K562 (cell line): ENCODE measurements around the gene SLC44A1. TPM values are rescaled to one million over a fixed set of nuclear protein-coding genes. Genes with fewer than 3 reads are reported as not detected.
A peak's percentile ranks its signal among the peaks of the same experiment; 100 is the strongest.

Experiments
- ATAC-seq: fragments of 200-7000 bp; cut with Tn5 transposase; 3 replicates; pipeline ENCODE4 v1.9.1; 2020; ENCODE audit warnings: moderate library complexity
- BruUV-seq: library from RNA; stranded (reverse); fragments of 400-500 nt; replicated peaks from 2 replicates; lab custom pipeline; 2021; lab: Mats Ljungman, UMichigan
- CTCF ChIA-PET: fragments of 300-600 bp; formaldehyde crosslinking; extraction: SDS; loops from one replicate; lab custom pipeline; 2021; ENCODE audit warnings: low intra/inter-chr PET ratio; lab: Yijun Ruan, JAX
- POLR2A ChIA-PET: fragments of 300-600, 350-650 bp; sonication (Branson Sonifier 250); formaldehyde crosslinking; extraction: SDS; loops from one replicate; lab custom pipeline; 2021; ENCODE audit warnings: antibody characterized with exemption, inconsistent platforms; lab: Yijun Ruan, JAX
- DNase-seq, 4 experiments: peaks; one replicate each; pipeline versions ENCODE4 v3.0.0 to v3.0.0-alpha.2; 2011 to 2018; ENCODE audit warnings: low spot score in 3 of 4, mixed read lengths in 3 of 4; ENCODE audit errors: extremely low read depth in 1 of 4
- FAIRE-seq: peaks from 2 replicates; lab custom pipeline; 2011; peaks lifted over from hg19 to GRCh38; lab: Jason Lieb, UNC
- H2AFZ ChIP-seq: 2 replicates; pipeline ENCODE4 v1.6.0; 2011; ENCODE audit warnings: low read depth, low read length, control low read depth, inconsistent platforms
- H3K27ac ChIP-seq: fragments of 200-600 bp; 3 replicates; pipeline ENCODE4 v1.8.0; 2011; ENCODE audit warnings: low read depth, mild to moderate bottlenecking, control low read depth, inconsistent platforms, low read length, moderate library complexity, mixed read lengths; ENCODE audit errors: extremely low read depth
- H3K27me3 ChIP-seq, 2 experiments: fragments of 300-600 bp in 1 of 2; 2 replicates in 1 of 2; 3 replicates in 1 of 2; pipeline versions ENCODE4 v1.6.0 to v1.8.0; 2011; ENCODE audit warnings: inconsistent platforms in 2 of 2, low read length in 2 of 2, mild to moderate bottlenecking in 1 of 2, mixed read lengths in 1 of 2, moderate library complexity in 1 of 2; ENCODE audit not compliant: control insufficient read depth in 2 of 2, insufficient read depth in 2 of 2
- H3K36me3 ChIP-seq: fragments of 300-600 bp; 3 replicates; pipeline ENCODE4 v1.8.0; 2011; ENCODE audit warnings: mild to moderate bottlenecking, low read length, inconsistent platforms; ENCODE audit not compliant: control insufficient read depth, insufficient read depth
- H3K4me1 ChIP-seq, 2 experiments: fragments of 200-600 bp in 1 of 2; replicated peaks in 1 of 2; 2 replicates in 1 of 2; 3 replicates in 1 of 2; pipeline versions ENCODE4 v1.5.1 to v1.8.0; 2011; ENCODE audit warnings: inconsistent platforms in 2 of 2, low read length in 2 of 2, mild to moderate bottlenecking in 1 of 2, mixed read lengths in 1 of 2, moderate library complexity in 1 of 2; ENCODE audit not compliant: control insufficient read depth in 2 of 2, insufficient read depth in 2 of 2
- H3K4me2 ChIP-seq: 2 replicates; pipeline ENCODE4 v1.6.1; 2011; ENCODE audit warnings: low read length, control low read depth, inconsistent platforms, mixed read lengths; ENCODE audit not compliant: insufficient read depth
- H3K4me3 ChIP-seq: fragments of 200-600 bp; sonication (generic), shearing (Covaris generic); 2 replicates; pipeline ENCODE4 v1.5.1; 2016; ENCODE audit warnings: control low read depth, inconsistent platforms
- H3K79me2 ChIP-seq: fragments of 200-600 bp; 3 replicates; pipeline ENCODE4 v1.8.0; 2011; ENCODE audit warnings: low read length, inconsistent platforms; ENCODE audit not compliant: control insufficient read depth, insufficient read depth
- H3K9ac ChIP-seq, 2 experiments: 2 replicates each; pipeline versions ENCODE4 v1.6.0 to v1.6.1; 2011; ENCODE audit warnings: low read depth in 2 of 2, low read length in 2 of 2, control low read depth in 1 of 2, inconsistent platforms in 1 of 2, mild to moderate bottlenecking in 1 of 2, mixed read lengths in 1 of 2; ENCODE audit not compliant: insufficient read depth in 1 of 2
- H3K9me1 ChIP-seq: one replicate; pipeline ENCODE4 v1.6.0; 2011; ENCODE audit warnings: inconsistent platforms, mild to moderate bottlenecking, low read length, moderate library complexity; ENCODE audit not compliant: control insufficient read depth, insufficient read depth
- H3K9me3 ChIP-seq: replicated peaks from 2 replicates; pipeline ENCODE4 v1.5.1; 2011; ENCODE audit warnings: low read depth, low read length, inconsistent platforms; ENCODE audit not compliant: control insufficient read depth, insufficient read depth
- H4K20me1 ChIP-seq: replicated peaks from 2 replicates; pipeline ENCODE4 v1.6.1; 2011; ENCODE audit warnings: low read length, inconsistent platforms, mixed read lengths; ENCODE audit not compliant: control insufficient read depth, insufficient read depth
- CEBPG ChIP-seq, 3 experiments: fragments of 200-800 bp in 1 of 3; sonication (Bioruptor generic) in 1 of 3; sonication (generic) in 1 of 3; formaldehyde crosslinking in 1 of 3; IDR thresholded peaks in 2 of 3; conservative IDR thresholded peaks in 1 of 3; 2 replicates each; pipeline versions ENCODE4 v1.6.1 to v1.8.0; 2016 to 2022; ENCODE audit warnings: missing compliant biosample characterization in 2 of 3, missing genetic modification characterization in 2 of 3, mild to moderate bottlenecking in 1 of 3, missing genetic modification reagents in 1 of 3
- HOMEZ ChIP-seq: fragments of 250-450 bp; sonication (Bioruptor Pico); IDR thresholded peaks from 2 replicates; pipeline ENCODE4 v1.4.0; 2020; ENCODE audit warnings: mild to moderate bottlenecking, moderate library complexity
- MAZ ChIP-seq, 2 experiments: fragments of 450-650 bp in 1 of 2; sonication (generic) in 1 of 2; formaldehyde crosslinking; IDR thresholded peaks in 1 of 2; conservative IDR thresholded peaks in 1 of 2; 2 replicates each; pipeline versions ENCODE4 v1.4.0 to v1.5.0; 2020; ENCODE audit warnings: mild to moderate bottlenecking in 1 of 2, missing genetic modification reagents in 1 of 2
- MCM7 ChIP-seq, 2 experiments: fragments of 450-650 bp; IDR thresholded peaks; 2 replicates each; pipeline ENCODE4 v1.6.1; 2016 to 2018
- ZNF780A ChIP-seq: fragments of 250-450 bp; sonication (Bioruptor Pico); IDR thresholded peaks from 2 replicates; pipeline ENCODE4 v1.5.0; 2021; ENCODE audit warnings: mild to moderate bottlenecking
- WGBS: fragments of 100-300 bp; shearing (Covaris generic); methylation state at CpG from one replicate; pipeline ENCODE4 v1.1.6; 2016; ENCODE audit warnings: low coverage, mixed read lengths; ENCODE audit not compliant: insufficient coverage; ENCODE audit errors: missing lambda C conversion rate; 5-methylcytosine and 5-hydroxymethylcytosine counted together
- in situ Hi-C: fragments of 300-500 bp; cut with MboI; formaldehyde crosslinking; loops from 4 replicates; pipeline ENCODE4 v1.15.0; 2018; ENCODE audit warnings: inconsistent platforms, mixed read lengths
- intact Hi-C: fragments of 100-400 bp; cut with micrococcal nuclease; formaldehyde crosslinking; loops from 2 replicates; pipeline ENCODE4 v1.14.2; 2022
- polyA plus RNA-seq, 8 experiments: library from polyadenylated mRNA; depleted of rRNA in 4 of 8; stranded (reverse) in 5 of 8; unstranded in 3 of 8; fragments of >200 nt; fragmentation: Nextera tagmentation in 2 of 8; fragmentation: Illumina TruSeq in 1 of 8; extraction: Ambion mirVana in 2 of 8; extraction: Trizol in 1 of 8; gene quantifications; 2 replicates each; pipeline versions ENCODE4 v1.2.1 to v1.2.3, GENCODE V29; 2011 to 2014; ENCODE audit warnings: inconsistent platforms in 1 of 8, missing spikeins in 1 of 8
- total RNA-seq, 7 experiments: library from RNA; depleted of rRNA in 6 of 7; stranded (reverse); fragments of >200 nt in 6 of 7; fragmentation: Illumina TruSeq in 2 of 7; extraction: Trizol in 2 of 7; gene quantifications; 2 replicates each; pipeline versions ENCODE4 v1.2.1 to v1.2.3, GENCODE V29; 2011 to 2021; ENCODE audit warnings: low replicate concordance in 1 of 7

SLC44A1 gene
- total and polyA plus RNA-seq, 9 of the 15 experiments (the other 6 are each of a cell fraction or from before 2014, with no cell fraction given): 0.11 to 0.59 (median 0.30) TPM

- ChIA-PET CTCF (no interaction called here), POLR2A (interaction anchor here (1.7 kb wide), 1 partner anchor 14 kb away, joined by 7 read pairs; no protein-coding TSS in a partner anchor)
- peak overlapping the region; percentile 44; the same call in 1 of the 3 replicates for H3K27ac ChIP-seq
- WGBS: 32% methylated on average over 2 of the region's 2 CpGs
- FAIRE-seq (no peak), ATAC-seq (peak; percentile 43), DNase-seq (no peak)
- no peaks in the 10 kb centered on the region; the same call in 2 of the 3 replicates for H3K36me3 ChIP-seq
- no peaks in the 10 kb centered on the region for H3K27me3 ChIP-seq
- no peak overlapping the region for H2AFZ ChIP-seq
- H3K9me3 ChIP-seq: peaks cover 8% of the 10 kb centered on the region; the same call in 1 of the 2 replicates
- TF ChIP-seq CEBPG (CRISPR knock-in tag; IDR thresholded peaks at IDR 0.05): no peak
- no peak for TF ChIP-seq CEBPG (tag; conservative IDR thresholded peaks at IDR 0.05 in 1 of 2, IDR thresholded peaks at IDR 0.05 in 1 of 2)
- no peak for TF ChIP-seq MCM7 (IDR thresholded peaks at IDR 0.05)
- TF ChIP-seq MAZ (CRISPR knock-in tag; conservative IDR thresholded peaks at IDR 0.05 in 1 of 2, IDR thresholded peaks at IDR 0.05 in 1 of 2): 0 out of 4 replicates have a peak, but pooled peaks of 1 of the 2 experiments have one; percentile 5
- no peak for TF ChIP-seq ZNF780A (CRISPR knock-in tag)
- TF ChIP-seq HOMEZ (CRISPR knock-in tag): no peak
- H3K9ac ChIP-seq: no peak overlapping the region
- peaks cover 11 to 20% of the 10 kb centered on the region in 2 experiments for H3K4me1 ChIP-seq
- H3K4me2 ChIP-seq: no peak overlapping the region
- no peaks in the 10 kb centered on the region for H3K9me1 ChIP-seq
- no peak overlapping the region for H3K4me3 ChIP-seq
- BruUV-seq: no TSS peak
- in situ Hi-C loops: no loop called here
- H4K20me1 ChIP-seq: no peaks in the 10 kb centered on the region
- intact Hi-C loops: no loop called here
- H3K79me2 ChIP-seq: peaks cover 45% of the 10 kb centered on the region
Observed at GRCh38 chr9:105459336-105459735, 214.9 kb downstream of the SLC44A1 start.
